ENCODE data around the gene HOXD4.

DNA sequence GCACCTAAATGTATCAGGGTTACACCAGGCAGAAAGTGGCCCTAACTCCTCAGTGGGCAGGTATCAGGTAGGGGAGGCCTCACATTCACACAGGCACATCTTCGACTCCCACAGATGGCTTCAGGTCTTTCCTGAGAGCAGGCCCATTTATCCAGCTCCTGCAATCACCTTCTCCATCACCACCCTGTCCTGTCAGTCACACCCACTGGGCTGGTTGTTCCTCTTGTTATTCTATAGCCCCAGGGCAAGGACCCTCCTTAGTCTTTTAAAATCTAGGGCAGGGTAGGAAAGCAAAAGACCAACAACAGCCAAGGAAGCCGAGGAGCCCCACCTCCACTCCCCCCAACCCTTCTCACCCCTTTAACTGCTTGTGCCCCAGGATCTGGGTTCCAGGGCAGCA lies 9.1 kb upstream of the HOXD4 start:
- no peak for TF ChIP-seq YY1 (IDR thresholded peaks at IDR 0.05; ENCODE audit: low read depth)
- no peak for TF ChIP-seq TAF1 (IDR thresholded peaks at IDR 0.05; ENCODE audit: borderline replicate concordance, low read depth, low read length)
- TF ChIP-seq RCOR1 (IDR thresholded peaks at IDR 0.05; ENCODE audit: low read length) = no peak
- no peak for TF ChIP-seq FOSL2 (IDR thresholded peaks at IDR 0.05; ENCODE audit: borderline replicate concordance, low read depth)
- TF ChIP-seq, protein P1, sequence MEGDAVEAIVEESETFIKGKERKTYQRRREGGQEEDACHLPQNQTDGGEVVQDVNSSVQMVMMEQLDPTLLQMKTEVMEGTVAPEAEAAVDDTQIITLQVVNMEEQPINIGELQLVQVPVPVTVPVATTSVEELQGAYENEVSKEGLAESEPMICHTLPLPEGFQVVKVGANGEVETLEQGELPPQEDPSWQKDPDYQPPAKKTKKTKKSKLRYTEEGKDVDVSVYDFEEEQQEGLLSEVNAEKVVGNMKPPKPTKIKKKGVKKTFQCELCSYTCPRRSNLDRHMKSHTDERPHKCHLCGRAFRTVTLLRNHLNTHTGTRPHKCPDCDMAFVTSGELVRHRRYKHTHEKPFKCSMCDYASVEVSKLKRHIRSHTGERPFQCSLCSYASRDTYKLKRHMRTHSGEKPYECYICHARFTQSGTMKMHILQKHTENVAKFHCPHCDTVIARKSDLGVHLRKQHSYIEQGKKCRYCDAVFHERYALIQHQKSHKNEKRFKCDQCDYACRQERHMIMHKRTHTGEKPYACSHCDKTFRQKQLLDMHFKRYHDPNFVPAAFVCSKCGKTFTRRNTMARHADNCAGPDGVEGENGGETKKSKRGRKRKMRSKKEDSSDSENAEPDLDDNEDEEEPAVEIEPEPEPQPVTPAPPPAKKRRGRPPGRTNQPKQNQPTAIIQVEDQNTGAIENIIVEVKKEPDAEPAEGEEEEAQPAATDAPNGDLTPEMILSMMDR (IDR thresholded peaks at IDR 0.05) = no peak
- TF ChIP-seq POLR2AphosphoS5 (IDR thresholded peaks at IDR 0.05; ENCODE audit: low read depth, low read length) = no peak
- TF ChIP-seq, protein P2, sequence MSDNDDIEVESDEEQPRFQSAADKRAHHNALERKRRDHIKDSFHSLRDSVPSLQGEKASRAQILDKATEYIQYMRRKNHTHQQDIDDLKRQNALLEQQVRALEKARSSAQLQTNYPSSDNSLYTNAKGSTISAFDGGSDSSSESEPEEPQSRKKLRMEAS (IDR thresholded peaks at IDR 0.05; ENCODE audit: low read depth) = no peak
- no peak for TF ChIP-seq SIN3A (IDR thresholded peaks at IDR 0.05; ENCODE audit: borderline replicate concordance, low read depth, low read length)
- TF ChIP-seq, protein P3, sequence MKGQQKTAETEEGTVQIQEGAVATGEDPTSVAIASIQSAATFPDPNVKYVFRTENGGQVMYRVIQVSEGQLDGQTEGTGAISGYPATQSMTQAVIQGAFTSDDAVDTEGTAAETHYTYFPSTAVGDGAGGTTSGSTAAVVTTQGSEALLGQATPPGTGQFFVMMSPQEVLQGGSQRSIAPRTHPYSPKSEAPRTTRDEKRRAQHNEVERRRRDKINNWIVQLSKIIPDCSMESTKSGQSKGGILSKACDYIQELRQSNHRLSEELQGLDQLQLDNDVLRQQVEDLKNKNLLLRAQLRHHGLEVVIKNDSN (IDR thresholded peaks at IDR 0.05; ENCODE audit: borderline replicate concordance, low read depth) = no peak
- TF ChIP-seq MXI1 (IDR thresholded peaks at IDR 0.05; ENCODE audit: low read depth, low read length) = no peak
- no peak for TF ChIP-seq SMC3 (IDR thresholded peaks at IDR 0.05; ENCODE audit: low read depth, low read length)

All from SK-N-SH (cell line).